SH-SY5Y (cell line): Measurements from ENCODE around the gene SYNJ2.

Source experiments
- GATA2 ChIP-seq: IDR thresholded peaks from 2 replicates; pipeline ENCODE4 v1.6.1; 2011; ENCODE audit warnings: mild to moderate bottlenecking, low read depth, low read length
- GATA3 ChIP-seq: IDR thresholded peaks from 2 replicates; pipeline ENCODE4 v1.6.1; 2011; ENCODE audit warnings: low read depth, mild to moderate bottlenecking, low read length, moderate library complexity

GRCh38 chr6:157974967-157975366 lies 6.7 kb upstream of the SYNJ2 start:
- TF ChIP-seq GATA3 (no peak), GATA2 (no peak)
